Smooth muscle cell (in vitro differentiated cells): ENCODE measurements around the gene TIAM1. TPM values are rescaled to one million over a fixed set of nuclear protein-coding genes. Genes with fewer than 3 reads are reported as not detected.

ENCODE experiments used
- DNase-seq: peaks from one replicate; lab custom pipeline; 2025; ENCODE audit not compliant: unreplicated experiment; lab: John Stamatoyannopoulos, UW
- H2AFZ ChIP-seq: fragments of 200-600 bp; sonication (generic); 2 replicates; pipeline ENCODE4 v1.6.0; 2016; ENCODE audit warnings: antibody characterized with exemption, low read depth, mild to moderate bottlenecking
- H3F3A ChIP-seq: fragments of 200-600 bp; sonication (generic); 2 replicates; pipeline ENCODE4 v1.6.0; 2017; ENCODE audit warnings: antibody characterized with exemption, low read depth
- H3K27ac ChIP-seq: fragments of 200-600 bp; sonication (generic); 2 replicates; pipeline ENCODE4 v1.5.1; 2016; ENCODE audit warnings: low read depth, mild to moderate bottlenecking
- H3K27me3 ChIP-seq: fragments of 200-600 bp; sonication (generic); 2 replicates; pipeline ENCODE4 v1.6.1; 2016; ENCODE audit warnings: low read depth, mild to moderate bottlenecking
- H3K36me3 ChIP-seq: fragments of 200-600 bp; sonication (generic); 2 replicates; pipeline ENCODE4 v1.5.1; 2016; ENCODE audit warnings: low read depth
- H3K4me1 ChIP-seq: fragments of 200-600 bp; sonication (generic); 2 replicates; pipeline ENCODE4 v1.5.1; 2016; ENCODE audit warnings: low read depth
- H3K4me2 ChIP-seq: fragments of 200-600 bp; sonication (generic); 2 replicates; pipeline ENCODE4 v1.6.0; 2016; ENCODE audit warnings: mild to moderate bottlenecking
- H3K4me3 ChIP-seq: fragments of 200-600 bp; sonication (generic); 2 replicates; pipeline ENCODE4 v1.5.1; 2016; ENCODE audit warnings: mild to moderate bottlenecking
- H3K79me2 ChIP-seq: fragments of 200-600 bp; sonication (generic); 2 replicates; pipeline ENCODE4 v1.6.0; 2016; ENCODE audit warnings: low read depth, mild to moderate bottlenecking
- H3K9ac ChIP-seq: fragments of 200-600 bp; sonication (generic); 2 replicates; pipeline ENCODE4 v1.6.0; 2016; ENCODE audit warnings: low read depth
- H3K9me3 ChIP-seq: fragments of 200-600 bp; sonication (generic); replicated peaks from 2 replicates; pipeline ENCODE4 v1.5.1; 2016; ENCODE audit warnings: low read depth
- H4K20me1 ChIP-seq: fragments of 200-600 bp; sonication (generic); 2 replicates; pipeline ENCODE4 v1.6.0; 2016; ENCODE audit warnings: low read depth
- CTCF ChIP-seq: fragments of 200-600 bp; sonication (generic); IDR thresholded peaks from 2 replicates; pipeline ENCODE4 v1.5.1; 2017; ENCODE audit warnings: borderline replicate concordance, mild to moderate bottlenecking, antibody characterized with exemption; ENCODE audit not compliant: insufficient read depth, poor library complexity, severe bottlenecking
- WGBS: methylation state at CpG from one replicate; pipeline ENCODE4 v1.1.7; 2016; ENCODE audit warnings: low lambda C conversion rate; 5-methylcytosine and 5-hydroxymethylcytosine counted together
- polyA plus RNA-seq: library from polyadenylated mRNA; unstranded; fragments of >200 nt; fragmentation: Nextera tagmentation; extraction: Ambion mirVana; gene quantifications from 2 replicates; pipeline ENCODE4 v1.2.1, GENCODE V29; 2016
- total RNA-seq: library from RNA; depleted of rRNA; stranded (reverse); fragments of >200 nt; gene quantifications from 2 replicates; pipeline ENCODE4 v1.2.3, GENCODE V29; 2014

Gene TIAM1
- total and polyA plus RNA-seq, 2 experiments from 2014 or later: 3.2 to 12.9 TPM

GRCh38 chr21:31236528-31236927 lies 107.5 kb downstream of the TIAM1 start:
- Histone ChIP-seq H4K20me1 (no peaks in the 10 kb centered on the region), H3K27ac (no peak overlapping the region), H3K9ac (no peak overlapping the region), H3K4me2 (no peak overlapping the region), H3K4me1 (no peaks in the 10 kb centered on the region), H3K27me3 (no peaks in the 10 kb centered on the region), H3K36me3 (peaks cover 8% of the 10 kb centered on the region), H3K79me2 (no peaks in the 10 kb centered on the region), H3F3A (peaks cover 4% of the 10 kb centered on the region), H2AFZ (no peak overlapping the region), H3K9me3 (peaks cover 9% of the 10 kb centered on the region), H3K4me3 (no peak overlapping the region)
- no peak for TF ChIP-seq CTCF
- WGBS: 56% methylated on average over 5 of the region's 5 CpGs
- DNase-seq: no peak

- Histone ChIP-seq H3K27me3 (no peaks in the 10 kb centered on the region), H4K20me1 (no peaks in the 10 kb centered on the region), H3K9me3 (peaks cover 7% of the 10 kb centered on the region), H3K4me3 (no peak overlapping the region), H3K4me2 (no peak overlapping the region), H3K9ac (no peak overlapping the region), H3K4me1 (no peaks in the 10 kb centered on the region), H3K27ac (no peak overlapping the region), H3F3A (peaks cover 4% of the 10 kb centered on the region), H3K79me2 (no peaks in the 10 kb centered on the region), H2AFZ (no peak overlapping the region), H3K36me3 (peaks cover 8% of the 10 kb centered on the region)
- 57% methylated on average over 6 of the region's 6 CpGs for WGBS
- DNase-seq: no peak
- no peak for TF ChIP-seq CTCF
Observed at GRCh38 chr21:31235671-31236450, 108.2 kb downstream of the TIAM1 start.

- DNase-seq: no peak
- Histone ChIP-seq H3K4me2 (no peak overlapping the region), H3K36me3 (peaks cover 4% of the 10 kb centered on the region), H3K27ac (no peak overlapping the region), H3K4me3 (no peak overlapping the region), H3K4me1 (no peaks in the 10 kb centered on the region), H3K27me3 (no peaks in the 10 kb centered on the region), H4K20me1 (no peaks in the 10 kb centered on the region), H3K9ac (no peak overlapping the region), H3K79me2 (no peaks in the 10 kb centered on the region), H2AFZ (no peak overlapping the region), H3K9me3 (no peaks in the 10 kb centered on the region), H3F3A (peaks cover 4% of the 10 kb centered on the region)
- 94% methylated on average over 2 of the region's 2 CpGs for WGBS
- TF ChIP-seq CTCF: no peak
Observed at GRCh38 chr21:31234936-31235335, 109.1 kb downstream of the TIAM1 start.

GRCh38 chr21:31233711-31234110 lies 110.3 kb downstream of the TIAM1 start:
- Histone ChIP-seq H3K4me2 (no peak overlapping the region), H3K79me2 (no peaks in the 10 kb centered on the region), H4K20me1 (no peaks in the 10 kb centered on the region), H3K27ac (no peak overlapping the region), H3F3A (peaks cover 4% of the 10 kb centered on the region), H3K27me3 (no peaks in the 10 kb centered on the region), H3K4me1 (no peaks in the 10 kb centered on the region), H2AFZ (no peak overlapping the region), H3K4me3 (no peak overlapping the region), H3K9me3 (no peaks in the 10 kb centered on the region), H3K9ac (no peak overlapping the region), H3K36me3 (no peaks in the 10 kb centered on the region)
- DNase-seq: no peak
- TF ChIP-seq CTCF: no peak
- 96% methylated on average over 9 of the region's 9 CpGs for WGBS
